Measurements from ENCODE around the gene BCL2L11. TPM values are rescaled to one million over a fixed set of nuclear protein-coding genes. Genes with fewer than 3 reads are reported as not detected.

Gene BCL2L11
- total and polyA plus RNA-seq, 9 of the 15 experiments (the other 6 are each of a cell fraction or from before 2014, with no cell fraction given) = 2.2 to 18.8 (median 5.0) TPM

DNA sequence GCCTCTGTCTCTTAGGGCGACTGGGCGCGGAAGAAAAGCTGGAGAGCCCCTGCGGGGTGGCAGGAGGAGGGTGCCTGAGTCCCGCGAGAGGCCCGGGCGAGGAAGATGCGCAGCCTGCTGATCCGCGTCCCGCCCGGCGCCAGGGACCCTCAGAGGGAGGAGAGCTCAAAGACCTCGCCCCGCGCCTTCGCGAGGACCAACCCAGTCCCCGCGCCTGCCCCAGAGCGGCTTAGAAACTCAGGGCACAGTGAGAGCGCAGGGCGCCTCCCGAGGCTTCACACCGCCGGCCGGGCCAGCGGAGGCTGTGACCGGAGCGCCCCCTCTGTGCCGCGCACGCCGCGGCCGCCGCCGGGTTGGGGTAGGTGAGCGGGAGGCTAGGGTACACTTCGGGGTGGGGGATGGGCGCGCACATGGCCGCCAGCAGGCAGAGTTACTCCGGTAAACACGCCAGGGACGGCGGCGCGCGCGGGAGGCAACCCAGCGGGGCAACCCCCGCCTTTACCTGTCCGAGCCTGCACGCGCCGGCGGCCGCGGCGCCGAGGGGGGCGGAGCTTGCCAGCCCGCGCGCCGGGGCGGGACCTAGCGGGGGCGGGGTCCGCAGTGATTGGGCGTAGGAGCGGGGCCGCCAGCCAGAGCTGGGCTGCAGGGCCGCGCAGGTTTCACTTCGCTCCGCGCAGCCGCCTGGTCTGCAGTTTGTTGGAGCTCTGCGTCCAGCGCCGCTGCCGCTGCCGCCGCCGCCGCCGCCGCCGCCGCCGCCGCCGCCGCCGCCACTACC, at the start of gene BCL2L11 (continued):
- TF ChIP-seq, protein P1, sequence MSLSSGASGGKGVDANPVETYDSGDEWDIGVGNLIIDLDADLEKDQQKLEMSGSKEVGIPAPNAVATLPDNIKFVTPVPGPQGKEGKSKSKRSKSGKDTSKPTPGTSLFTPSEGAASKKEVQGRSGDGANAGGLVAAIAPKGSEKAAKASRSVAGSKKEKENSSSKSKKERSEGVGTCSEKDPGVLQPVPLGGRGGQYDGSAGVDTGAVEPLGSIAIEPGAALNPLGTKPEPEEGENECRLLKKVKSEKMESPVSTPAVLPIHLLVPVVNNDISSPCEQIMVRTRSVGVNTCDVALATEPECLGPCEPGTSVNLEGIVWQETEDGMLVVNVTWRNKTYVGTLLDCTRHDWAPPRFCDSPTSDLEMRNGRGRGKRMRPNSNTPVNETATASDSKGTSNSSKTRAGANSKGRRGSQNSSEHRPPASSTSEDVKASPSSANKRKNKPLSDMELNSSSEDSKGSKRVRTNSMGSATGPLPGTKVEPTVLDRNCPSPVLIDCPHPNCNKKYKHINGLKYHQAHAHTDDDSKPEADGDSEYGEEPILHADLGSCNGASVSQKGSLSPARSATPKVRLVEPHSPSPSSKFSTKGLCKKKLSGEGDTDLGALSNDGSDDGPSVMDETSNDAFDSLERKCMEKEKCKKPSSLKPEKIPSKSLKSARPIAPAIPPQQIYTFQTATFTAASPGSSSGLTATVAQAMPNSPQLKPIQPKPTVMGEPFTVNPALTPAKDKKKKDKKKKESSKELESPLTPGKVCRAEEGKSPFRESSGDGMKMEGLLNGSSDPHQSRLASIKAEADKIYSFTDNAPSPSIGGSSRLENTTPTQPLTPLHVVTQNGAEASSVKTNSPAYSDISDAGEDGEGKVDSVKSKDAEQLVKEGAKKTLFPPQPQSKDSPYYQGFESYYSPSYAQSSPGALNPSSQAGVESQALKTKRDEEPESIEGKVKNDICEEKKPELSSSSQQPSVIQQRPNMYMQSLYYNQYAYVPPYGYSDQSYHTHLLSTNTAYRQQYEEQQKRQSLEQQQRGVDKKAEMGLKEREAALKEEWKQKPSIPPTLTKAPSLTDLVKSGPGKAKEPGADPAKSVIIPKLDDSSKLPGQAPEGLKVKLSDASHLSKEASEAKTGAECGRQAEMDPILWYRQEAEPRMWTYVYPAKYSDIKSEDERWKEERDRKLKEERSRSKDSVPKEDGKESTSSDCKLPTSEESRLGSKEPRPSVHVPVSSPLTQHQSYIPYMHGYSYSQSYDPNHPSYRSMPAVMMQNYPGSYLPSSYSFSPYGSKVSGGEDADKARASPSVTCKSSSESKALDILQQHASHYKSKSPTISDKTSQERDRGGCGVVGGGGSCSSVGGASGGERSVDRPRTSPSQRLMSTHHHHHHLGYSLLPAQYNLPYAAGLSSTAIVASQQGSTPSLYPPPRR (CRISPR knock-in tag; IDR thresholded peaks at IDR 0.05; ENCODE audit: borderline replicate concordance) = no peak
- TF ChIP-seq ZNF668 (CRISPR knock-in tag; IDR thresholded peaks at IDR 0.05) = no peak
- TF ChIP-seq POU5F1 (IDR thresholded peaks at IDR 0.05; ENCODE audit: borderline replicate concordance, low read depth, low read length, partially characterized antibody) = no peak
- no peak for TF ChIP-seq CEBPB (tag; IDR thresholded peaks at IDR 0.05)
- no peak for TF ChIP-seq COPS2 (conservative IDR thresholded peaks at IDR 0.05)
- TF ChIP-seq, protein P2, sequence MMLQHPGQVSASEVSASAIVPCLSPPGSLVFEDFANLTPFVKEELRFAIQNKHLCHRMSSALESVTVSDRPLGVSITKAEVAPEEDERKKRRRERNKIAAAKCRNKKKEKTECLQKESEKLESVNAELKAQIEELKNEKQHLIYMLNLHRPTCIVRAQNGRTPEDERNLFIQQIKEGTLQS (IDR thresholded peaks at IDR 0.05) = no peak
- TF ChIP-seq, protein P2 (CRISPR knock-in tag; conservative IDR thresholded peaks at IDR 0.05) = no peak; the same call in 1 of the 2 replicates
- no peak for TF ChIP-seq NELFE (IDR thresholded peaks at IDR 0.05; ENCODE audit: insufficient read depth, insufficient read length)
- TF ChIP-seq, protein P3, sequence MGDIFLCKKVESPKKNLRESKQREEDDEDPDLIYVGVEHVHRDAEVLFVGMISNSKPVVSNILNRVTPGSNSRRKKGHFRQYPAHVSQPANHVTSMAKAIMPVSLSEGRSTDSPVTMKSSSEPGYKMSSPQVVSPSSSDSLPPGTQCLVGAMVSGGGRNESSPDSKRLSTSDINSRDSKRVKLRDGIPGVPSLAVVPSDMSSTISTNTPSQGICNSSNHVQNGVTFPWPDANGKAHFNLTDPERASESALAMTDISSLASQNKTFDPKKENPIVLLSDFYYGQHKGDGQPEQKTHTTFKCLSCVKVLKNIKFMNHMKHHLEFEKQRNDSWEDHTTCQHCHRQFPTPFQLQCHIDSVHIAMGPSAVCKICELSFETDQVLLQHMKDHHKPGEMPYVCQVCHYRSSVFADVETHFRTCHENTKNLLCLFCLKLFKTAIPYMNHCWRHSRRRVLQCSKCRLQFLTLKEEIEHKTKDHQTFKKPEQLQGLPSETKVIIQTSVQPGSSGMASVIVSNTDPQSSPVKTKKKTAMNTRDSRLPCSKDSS (IDR thresholded peaks at IDR 0.05; ENCODE audit: low read depth, partially characterized antibody) = no peak
- no peak for TF ChIP-seq TAL1 (IDR thresholded peaks at IDR 0.05)
- TF ChIP-seq SMARCE1 (IDR thresholded peaks at IDR 0.05) = no peak
- TF ChIP-seq, protein P4, sequence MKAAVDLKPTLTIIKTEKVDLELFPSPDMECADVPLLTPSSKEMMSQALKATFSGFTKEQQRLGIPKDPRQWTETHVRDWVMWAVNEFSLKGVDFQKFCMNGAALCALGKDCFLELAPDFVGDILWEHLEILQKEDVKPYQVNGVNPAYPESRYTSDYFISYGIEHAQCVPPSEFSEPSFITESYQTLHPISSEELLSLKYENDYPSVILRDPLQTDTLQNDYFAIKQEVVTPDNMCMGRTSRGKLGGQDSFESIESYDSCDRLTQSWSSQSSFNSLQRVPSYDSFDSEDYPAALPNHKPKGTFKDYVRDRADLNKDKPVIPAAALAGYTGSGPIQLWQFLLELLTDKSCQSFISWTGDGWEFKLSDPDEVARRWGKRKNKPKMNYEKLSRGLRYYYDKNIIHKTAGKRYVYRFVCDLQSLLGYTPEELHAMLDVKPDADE (conservative IDR thresholded peaks at IDR 0.05; ENCODE audit: control insufficient read depth, low read depth, low read length) = no peak; the same call in 1 of the 2 replicates
- no peak for TF ChIP-seq NBN (IDR thresholded peaks at IDR 0.05; ENCODE audit: low read depth)
- TF ChIP-seq L3MBTL2 (IDR thresholded peaks at IDR 0.05) = peak; percentile 96
- TF ChIP-seq BRD4 (IDR thresholded peaks at IDR 0.05) = no peak
- TF ChIP-seq OTX1 (CRISPR knock-in tag; IDR thresholded peaks at IDR 0.05) = no peak
- no peak for TF ChIP-seq ZNF764 (CRISPR knock-in tag; IDR thresholded peaks at IDR 0.05; ENCODE audit: low read depth)
- TF ChIP-seq, protein P5, sequence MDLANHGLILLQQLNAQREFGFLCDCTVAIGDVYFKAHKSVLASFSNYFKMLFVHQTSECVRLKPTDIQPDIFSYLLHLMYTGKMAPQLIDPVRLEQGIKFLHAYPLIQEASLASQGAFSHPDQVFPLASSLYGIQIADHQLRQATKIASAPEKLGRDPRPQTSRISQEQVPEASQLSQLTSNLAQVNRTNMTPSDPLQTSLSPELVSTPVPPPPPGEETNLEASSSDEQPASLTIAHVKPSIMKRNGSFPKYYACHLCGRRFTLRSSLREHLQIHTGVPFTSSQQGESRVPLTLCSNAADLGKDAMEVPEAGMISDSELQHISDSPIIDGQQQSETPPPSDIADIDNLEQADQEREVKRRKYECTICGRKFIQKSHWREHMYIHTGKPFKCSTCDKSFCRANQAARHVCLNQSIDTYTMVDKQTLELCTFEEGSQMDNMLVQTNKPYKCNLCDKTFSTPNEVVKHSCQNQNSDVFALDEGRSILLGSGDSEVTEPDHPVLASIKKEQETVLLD (IDR thresholded peaks at IDR 0.05) = 0 out of 2 replicates have a peak, but pooled peaks have one; percentile 14
